Stimulated activated CD4-positive, alpha-beta T cell treated with anti-CD3 and anti-CD28 coated beads, Interleukin-1b, Interleukin-23, amount 100 ng/mL, for 4 hours (primary cell): ENCODE data around the gene RNF212B.
"Not testable (repeated sequence)": the region's sequence is repeated elsewhere in the genome, so short reads cannot be mapped to it uniquely, and the experiment has no call there.

Source experiments
- DNase-seq, 2 donors: peaks; one replicate each; pipeline ENCODE4 v3.0.0-alpha.2; 2020; ENCODE audit warnings: low read depth in 2 of 2

RNF212B gene, protein sequence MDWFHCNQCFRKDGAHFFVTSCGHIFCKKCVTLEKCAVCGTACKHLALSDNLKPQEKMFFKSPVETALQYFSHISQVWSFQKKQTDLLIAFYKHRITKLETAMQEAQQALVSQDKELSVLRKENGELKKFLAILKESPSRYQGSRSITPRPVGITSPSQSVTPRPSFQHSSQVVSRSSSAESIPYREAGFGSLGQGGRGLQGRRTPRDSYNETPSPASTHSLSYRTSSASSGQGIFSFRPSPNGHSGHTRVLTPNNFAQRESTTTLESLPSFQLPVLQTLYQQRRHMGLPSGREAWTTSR

DNA sequence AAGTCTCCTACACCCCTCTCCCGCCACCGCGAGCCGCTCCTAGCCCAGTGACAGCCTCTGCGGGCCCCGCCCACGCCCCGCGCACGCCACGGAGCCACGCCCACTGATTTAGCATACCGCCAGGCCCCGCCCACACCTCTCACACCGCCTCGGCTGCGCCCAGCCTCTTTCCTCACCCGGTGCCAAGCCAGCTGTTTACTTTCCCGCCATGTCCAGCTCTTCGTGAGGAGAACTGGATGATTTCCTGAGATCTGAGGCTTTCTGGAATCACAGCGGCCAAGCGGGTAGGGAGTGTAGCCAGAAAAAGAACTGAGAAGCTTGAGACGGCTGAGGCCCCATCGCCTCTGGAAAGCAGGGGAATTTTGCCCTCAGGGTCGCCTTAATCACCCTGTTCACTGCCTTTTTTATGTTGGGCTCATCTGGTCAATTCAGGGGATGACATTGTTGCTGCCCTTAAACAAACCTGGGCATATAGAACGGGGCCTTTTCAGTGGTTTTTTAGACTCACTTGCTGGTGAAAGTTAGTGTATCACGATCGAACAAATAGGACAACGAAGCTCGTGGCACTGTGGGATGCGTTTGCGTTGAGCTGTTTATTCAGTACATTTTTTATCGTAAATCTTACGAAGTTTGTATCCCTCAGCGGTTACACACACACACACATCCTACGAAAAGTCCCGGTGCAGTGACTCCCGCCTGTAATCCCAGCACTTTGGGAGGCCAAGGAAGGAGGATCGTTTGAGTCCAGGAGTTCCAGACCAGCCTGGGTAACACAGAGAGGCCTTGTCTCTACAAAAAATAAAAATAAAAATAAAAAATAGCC, at the start of gene RNF212B:
RNF212B (plus strand) TSS at position 165 of the 823 bp plus-strand sequence. CDS start 2,410 bp downstream, outside the sequence.
- peak; percentile 79 to 84 for DNase-seq

DNA sequence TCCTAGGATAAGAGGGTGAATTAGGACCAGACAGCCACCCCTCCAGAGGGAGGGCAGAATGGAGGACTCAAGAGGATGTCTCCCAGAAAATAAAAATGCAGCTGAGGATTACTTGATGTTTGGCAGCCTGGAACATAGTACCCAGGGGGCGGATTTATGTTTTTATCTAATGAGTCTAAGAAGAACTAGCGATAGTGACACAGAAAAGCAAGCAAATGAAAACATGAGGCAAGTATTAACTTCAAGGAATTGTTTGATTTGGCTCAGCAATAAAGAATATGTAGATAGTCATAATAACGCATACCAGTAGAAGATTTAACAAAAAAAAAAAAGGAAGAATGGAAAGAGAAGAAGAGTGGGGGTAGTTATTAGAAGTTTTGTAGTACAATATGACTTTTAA, 44.3 kb upstream of the RNF212B start:
- no peak for DNase-seq

DNA sequence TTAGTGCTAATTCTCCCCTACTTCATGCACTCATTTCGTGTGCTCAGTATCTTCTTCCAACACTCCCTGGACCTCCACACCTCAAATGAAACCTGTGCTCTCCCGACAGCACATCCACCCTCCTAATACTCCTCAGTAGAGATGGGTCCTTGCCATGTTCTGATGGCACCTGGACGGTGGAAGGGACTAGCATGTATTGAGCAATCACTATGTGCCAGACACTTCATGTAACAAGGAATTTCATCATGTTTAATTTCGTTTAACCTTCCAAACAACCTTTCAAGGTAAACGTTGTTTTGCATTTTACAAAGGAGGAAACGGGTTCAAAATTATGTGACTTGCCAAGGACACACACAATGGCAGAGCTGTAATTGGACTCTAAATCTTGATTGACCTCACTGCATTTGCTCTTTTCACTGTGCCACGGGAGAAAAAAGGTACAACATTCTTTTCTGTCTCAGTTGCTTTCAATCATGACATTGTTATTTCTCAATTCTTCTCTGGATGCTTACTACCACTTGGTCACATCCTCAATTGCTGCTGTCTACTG, 42.1 kb upstream of the RNF212B start:
- no peak for DNase-seq

DNA sequence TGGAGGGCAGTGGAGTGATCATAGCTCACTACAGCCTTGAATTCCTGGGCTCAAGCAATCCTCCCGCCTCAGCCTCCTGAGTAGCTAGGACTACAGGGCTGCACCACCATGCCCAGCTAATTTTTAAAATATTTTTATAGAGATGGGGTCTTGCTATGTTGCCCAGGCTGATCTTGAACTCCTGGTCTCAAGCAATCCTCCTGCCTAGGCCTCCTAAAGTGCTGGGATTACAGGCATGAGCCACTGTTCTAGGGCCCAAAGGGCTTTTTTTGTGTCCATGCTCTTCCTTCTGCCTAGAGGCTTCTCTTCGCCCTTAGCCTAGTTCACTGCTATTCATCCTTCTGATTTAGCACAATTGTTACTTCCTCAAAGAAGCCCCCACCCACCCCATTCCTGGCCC, 41.2 kb upstream of the RNF212B start:
- not testable (repeated sequence) for DNase-seq

DNA sequence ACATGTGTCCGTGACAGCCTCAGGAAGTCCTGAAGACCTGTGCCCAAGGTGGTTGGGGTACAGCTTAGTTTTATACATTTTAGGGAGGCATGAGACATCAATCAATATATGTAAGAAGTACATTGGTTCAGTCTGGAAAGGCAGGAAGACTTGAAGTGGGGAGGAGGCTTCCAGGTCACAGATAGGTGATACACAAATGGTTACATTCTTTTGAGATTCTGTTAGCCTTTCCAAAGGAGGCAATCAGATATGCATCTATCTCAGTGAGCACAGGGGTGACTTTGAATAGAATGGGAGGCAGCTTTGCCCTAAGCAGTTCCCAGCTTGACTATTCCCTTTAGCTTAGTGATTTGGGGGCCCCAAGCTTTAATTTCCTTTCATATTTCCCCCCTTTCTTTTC, 38.6 kb upstream of the RNF212B start:
- DNase-seq, result not testable (repeated sequence)

DNA sequence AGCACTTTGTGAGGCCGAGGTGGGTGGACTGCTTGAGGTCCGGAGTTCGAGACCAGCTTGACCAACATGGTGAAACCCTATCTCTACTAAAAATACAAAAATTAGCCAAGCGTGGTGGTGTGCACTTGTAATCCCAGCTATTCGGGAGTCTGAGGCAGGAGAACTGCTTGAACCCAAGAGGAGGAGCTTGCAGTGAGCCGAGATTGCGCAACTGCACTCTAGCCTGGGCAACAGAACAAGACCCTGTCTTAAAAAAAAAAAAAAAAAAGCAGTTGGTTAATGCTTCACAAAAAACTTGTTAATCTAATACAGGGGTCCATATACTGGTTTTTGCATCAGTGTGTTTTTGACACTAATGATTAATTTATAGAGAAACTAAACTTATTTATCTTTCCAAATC, 35.7 kb upstream of the RNF212B start:
- no peak for DNase-seq

DNA sequence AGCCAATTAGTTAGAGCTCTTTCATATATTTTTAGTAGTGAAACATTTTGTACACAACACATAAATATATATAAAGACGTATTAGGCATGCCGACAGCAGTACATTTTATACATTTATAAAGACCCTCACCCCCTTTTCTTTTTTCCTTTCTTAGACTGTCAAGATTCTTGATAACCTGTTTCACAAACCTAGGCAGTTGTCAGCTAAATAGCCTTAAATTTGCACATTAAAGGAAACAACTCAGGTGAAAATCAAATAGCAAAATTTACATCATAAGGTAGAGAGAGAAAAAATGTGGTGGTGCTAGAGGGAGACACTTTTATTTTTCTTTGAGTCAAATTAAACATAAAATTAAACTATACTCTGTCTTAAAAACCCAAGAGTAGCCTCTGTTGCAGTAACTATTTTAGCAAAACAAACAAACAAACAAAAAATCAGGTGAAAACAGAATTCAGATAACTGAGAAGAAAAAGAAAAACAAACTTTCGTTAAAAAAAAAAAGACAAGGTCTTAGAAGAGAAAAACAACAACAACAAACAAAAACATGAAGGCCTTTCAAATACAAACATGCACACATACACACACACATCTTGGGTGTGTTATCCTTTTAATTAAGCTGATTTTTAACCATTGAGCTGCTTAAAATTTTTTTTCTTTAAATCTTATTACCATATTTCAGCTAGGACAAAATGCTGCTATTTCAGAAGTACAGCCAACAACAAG, 31.2 kb upstream of the RNF212B start:
- DNase-seq, result no peak

DNA sequence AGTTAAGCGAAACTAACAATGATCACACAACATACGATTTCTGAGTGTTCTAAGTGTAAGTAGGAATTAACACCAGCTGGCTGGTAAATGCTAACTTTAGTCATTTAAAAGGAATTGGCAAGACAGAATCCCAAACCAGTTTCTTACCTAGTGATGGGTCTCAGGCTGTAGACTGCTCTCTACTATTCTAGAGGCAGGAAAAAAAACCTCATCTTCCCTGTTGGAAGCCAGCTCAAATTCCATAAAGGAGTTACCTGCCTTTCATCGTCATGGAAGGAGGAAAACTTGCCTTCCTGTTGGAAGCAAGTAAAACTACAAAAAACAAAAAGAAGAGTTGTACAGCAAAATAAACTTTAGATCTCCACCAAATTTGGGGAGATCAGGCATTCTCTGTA, 30.6 kb upstream of the RNF212B start:
- DNase-seq, result no peak

DNA sequence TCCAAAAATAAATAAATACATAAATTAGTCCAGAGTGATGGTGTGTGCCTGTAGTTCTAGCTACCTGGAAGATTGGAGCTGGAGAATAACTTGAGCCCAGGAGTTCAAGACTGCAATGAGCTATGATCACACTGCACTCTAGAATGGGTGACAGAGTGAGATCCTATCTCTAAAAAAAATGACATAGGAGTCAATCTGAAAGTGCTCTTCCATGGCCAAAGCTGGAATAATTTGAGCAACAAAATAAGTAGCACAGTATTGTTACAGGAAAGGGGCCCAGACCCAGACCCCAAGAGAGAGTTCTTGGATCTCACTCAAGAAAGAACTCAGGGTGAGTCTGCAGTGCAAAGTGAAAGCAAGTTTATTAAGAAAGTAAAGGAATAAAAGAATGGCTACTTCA, 29.4 kb upstream of the RNF212B start:
- no peak for DNase-seq

DNA sequence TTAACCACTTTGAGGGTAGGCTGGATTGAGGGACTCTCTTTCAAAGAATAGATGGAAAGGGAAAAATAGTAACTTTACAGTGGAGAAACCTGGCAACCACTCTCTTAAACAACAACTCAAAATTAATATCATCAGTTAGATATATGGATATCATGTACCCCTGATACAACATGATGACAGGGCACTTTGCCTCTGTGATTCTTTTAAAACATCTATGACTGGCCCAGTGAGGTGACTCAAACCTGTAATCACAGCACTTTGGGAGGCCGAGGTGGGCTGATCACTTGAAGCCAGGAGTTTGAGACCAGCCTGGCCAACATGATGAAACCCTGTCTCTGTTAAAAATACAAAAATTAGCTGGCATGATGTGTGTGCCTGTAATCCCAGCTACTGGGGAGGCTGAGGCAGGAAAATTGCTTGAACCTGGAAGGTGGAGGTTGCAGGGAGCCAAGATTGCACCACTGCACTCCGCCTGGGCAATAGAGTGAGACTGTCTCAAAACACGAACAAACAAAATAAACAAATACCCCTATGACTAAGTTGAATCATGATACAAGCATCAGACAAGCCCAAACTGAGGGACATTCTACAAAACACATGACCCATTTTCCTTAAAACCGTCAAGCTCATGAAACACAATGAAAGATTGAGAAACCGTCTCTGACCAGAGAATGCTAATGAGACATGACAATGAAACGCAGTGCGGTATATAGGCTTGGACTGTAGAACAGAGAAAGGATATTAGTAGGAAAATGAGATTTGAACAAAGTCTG, 27.9 kb upstream of the RNF212B start:
- DNase-seq, result no peak

DNA sequence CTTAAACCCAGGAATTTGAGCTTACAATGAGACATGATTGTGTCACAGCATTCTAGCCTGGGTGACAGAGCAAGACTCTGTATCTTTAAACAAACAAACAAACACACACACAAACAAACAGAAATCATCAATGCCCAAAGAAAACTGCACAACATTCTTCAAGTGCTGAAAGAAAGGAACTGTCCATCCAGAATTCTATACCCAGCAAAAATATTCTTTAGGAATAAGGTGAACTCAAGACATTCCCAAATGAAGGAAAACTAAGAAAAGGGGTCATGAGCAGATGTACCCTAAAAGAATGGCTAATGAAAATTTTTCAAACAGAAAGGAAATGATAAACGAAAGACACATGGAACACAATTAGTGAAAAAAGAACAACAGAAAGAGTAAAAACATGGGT, 22.3 kb upstream of the RNF212B start:
- DNase-seq, result no peak

DNA sequence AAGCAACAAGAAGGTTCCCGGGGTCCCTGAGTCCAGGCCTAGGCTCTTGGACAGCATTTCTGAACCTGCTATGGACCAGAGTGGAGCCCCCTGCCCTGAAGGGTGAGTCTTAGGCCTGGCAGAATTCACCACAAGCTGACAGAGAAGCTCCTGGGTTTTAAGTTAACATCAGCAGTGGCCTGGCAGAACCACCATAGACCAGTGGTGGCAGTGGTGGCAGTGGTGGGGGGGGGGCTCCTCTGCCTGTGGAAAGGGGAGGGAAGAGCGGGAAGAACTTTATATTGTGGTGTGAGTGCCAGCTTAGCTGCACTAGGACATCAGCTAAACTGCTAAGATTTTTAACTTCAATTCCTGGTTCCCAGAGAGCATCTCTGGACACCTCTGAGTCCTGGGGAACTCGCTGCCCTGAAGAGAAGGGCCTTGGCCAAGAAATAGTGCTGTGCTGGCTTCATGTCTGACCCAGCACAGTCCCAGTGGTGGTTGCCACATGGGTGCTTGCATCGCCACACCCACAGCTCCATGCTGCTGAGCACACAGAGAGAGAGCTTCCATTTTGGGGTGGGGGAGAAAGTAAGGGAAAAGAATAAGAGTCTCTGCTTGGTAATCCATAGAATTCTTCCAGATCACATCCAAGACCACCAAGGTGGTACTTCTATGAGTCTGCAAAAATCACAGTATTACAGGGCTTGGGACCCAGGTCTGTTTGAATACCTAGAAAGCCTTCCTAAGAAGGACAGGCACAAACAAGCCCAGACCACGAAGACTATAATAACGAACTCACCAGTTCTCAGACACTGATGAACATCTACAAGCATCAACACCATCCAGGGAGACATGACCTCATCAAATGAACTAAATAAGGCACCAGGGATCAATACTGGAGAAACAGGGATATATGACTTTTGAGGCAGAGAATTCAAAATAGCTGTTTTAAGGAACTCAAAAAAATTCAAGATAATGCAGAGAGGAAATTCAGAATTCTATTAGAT, 20.4 kb upstream of the RNF212B start:
- no peak for DNase-seq

DNA sequence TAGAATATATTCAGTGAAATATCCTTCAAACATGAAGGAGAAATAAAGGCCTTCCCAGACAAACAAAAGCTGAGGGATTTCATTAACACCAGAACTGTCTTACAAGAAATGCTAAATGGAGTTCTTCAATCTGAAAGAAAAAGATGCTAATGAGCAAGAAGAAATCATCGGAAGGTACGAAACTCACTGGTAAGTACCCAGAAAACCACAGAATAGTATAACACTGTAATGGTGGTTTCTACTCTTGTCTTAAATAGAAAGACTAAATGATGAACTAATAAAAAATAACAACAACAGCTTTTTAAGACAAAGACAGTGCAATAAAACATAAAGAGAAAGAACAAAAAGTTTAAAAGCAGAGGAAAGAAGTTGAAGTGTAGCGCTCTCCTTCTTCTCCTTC, 18.7 kb upstream of the RNF212B start:
- no peak for DNase-seq

DNA sequence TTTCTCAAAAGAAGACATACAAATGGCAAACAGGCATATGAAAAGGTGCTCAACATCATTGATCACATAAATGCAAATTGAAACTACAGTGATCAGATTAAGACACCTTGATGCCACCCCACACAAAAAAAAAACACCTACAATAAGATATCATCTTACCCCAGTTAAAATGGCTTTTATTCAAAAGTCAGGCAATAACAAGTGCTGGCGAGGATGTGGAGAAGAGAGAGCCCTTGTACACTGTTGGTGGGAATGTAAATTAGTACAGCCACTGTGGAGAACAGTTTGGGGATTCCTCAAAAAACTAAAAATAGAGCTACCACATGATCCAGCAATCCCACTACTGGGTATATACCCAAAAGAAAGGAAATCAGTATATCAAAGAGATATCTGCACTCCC, 12.8 kb upstream of the RNF212B start:
- DNase-seq, result not testable (repeated sequence)

DNA sequence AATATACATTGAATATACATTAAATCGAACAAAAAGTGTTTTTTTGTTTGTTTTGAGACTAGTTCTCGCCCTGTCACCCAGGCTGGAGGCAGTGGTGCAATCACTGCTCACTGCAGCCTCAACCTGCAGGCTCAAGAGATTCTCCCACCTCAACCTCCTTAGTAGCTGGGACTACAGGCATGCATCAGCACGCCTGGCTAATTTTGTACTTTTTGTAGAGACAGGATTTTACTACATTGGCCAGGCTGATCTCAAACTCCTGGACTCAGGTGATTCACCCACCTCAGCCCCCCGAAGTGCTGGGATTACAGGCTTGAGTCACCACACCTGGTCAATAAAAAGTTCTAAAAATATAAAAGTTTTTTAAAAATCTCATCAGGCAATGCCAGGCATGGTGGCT, 10.2 kb upstream of the RNF212B start:
- DNase-seq, result no peak

DNA sequence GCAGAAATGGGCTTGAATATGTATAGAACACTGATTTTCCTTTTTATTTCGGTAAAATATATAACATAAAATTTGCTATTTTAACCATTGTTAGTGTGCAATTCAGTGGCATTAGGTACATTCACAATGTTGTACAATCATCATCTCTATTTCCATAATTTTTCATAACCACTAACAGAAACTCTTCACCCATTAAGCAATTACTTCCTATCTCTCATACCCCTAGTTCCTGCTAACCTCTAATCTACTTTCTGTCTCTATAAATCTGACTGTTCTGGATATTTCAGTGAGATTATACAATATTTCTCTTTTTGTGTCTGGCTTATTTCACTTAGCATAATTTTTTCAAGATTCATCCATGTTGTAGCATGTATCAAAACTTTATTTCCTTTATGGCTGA, 8.9 kb upstream of the RNF212B start:
- no peak for DNase-seq

DNA sequence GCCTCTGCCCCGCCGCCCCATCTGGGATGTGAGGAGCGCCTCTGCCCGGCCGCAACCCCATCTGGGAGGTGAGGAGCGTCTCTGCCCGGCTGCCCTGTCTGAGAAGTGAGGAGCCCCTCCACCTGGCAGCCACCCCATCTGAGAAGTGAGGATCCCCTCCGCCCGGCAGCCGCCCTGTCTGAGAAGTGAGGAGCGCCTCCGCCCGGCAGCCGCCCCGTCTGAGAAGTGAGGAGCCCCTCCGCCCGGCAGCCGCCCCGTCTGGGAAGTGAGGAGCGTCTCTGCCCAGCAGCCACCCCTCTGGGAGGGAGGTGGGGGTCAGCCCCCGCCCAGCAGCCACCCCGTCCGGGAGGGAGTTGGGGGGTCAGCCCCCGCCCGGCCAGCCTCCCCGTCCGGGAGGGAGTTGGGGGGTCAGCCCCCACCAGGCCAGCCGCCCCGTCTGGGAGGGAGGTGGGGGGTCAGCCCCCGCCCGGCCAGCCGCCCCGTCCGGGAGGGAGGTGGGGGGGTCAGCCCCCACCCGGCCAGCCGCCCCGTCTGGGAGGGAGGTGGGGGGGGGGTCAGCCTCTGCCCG, 5.4 kb upstream of the RNF212B start:
- DNase-seq, result not testable (repeated sequence)

DNA sequence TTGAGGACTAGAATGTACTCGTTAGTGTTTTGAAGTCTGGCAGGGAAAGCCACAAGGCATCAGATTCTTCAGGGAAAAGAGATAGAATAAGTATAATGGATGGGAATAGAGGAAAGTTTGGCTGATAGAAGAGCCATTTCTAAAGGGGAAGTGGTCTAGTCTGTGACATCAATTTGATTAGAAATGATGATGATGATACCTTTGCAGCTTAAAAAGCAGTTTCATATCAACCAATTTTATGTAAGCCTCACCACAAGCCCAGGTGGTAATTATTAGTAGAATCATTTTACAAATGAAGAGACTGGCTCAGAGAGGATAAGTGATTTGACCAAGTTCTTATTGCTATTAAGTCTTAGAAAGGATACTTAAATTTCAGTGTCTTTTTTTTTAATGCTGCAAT, 2.9 kb downstream of the RNF212B start:
- DNase-seq, result no peak

DNA sequence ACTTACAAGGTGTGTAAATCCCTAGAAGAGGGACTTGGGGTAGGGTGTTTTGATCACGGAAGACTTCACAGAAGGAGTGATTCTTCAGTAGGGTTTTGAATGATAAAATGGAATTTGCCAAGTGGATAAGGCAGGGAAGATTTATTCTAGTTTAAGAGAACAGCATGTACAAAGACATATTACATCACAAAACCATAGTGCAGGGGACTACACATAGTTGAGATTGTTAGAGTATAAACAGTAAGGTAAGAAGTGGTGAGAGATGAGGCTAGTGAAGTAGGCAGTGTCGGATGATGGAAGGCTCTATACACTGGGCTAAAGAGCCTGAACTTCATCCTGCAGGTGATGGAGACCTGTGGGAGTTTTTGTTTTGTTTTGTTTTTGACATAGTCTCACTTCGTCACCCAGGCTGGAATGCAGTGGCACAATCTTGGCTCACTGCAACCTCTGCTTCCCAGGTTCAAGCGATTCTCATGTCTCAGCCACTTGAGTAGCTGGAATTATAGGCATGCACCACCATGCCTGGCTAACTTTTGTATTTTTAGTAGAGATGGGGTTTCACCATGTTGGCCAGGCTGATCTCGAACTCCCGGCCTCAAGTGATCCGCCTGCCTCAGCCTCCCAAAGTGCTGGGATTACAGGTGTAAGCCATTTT, 3.5 kb downstream of the RNF212B start:
- DNase-seq, result not testable (repeated sequence)
